ENCODE results near the gene RBM12. TPM values are rescaled to one million over a fixed set of nuclear protein-coding genes. Genes with fewer than 3 reads are reported as not detected.

The RBM12 gene
- total and polyA plus RNA-seq, 2 of the 4 experiments (the other 2 are of a cell fraction): 44.7 to 65.8 TPM

- Histone ChIP-seq H4K91ac (ENCODE audit: insufficient read depth, low read depth, low read length) (no peak overlapping the region), H3K4me3 (ENCODE audit: insufficient read depth, low read depth, low read length) (peak overlapping the region; percentile 35), H3K27me3 (ENCODE audit: control insufficient read depth, insufficient read depth, low read length) (no peaks in the 10 kb centered on the region), H2AK5ac (ENCODE audit: low read depth, low read length) (no peak overlapping the region), H3K79me1 (ENCODE audit: low read depth in 1 of 2, low read length in 2 of 2) (peaks cover 0 to 30% of the 10 kb centered on the region in 2 experiments; a peak in 3 of 4 replicates), H4K8ac (ENCODE audit: low read depth in 2 of 2, low read length in 2 of 2) (no peak overlapping the region), H3K4me1 (ENCODE audit: control insufficient read depth, insufficient read depth, low read length) (peaks cover 4% of the 10 kb centered on the region), H3K4me2 (ENCODE audit: low read depth, low read length) (peak overlapping the region; percentile 98), H2AK9ac (replicated peaks; ENCODE audit: low read depth, low read length, poor library complexity) (no peak overlapping the region), H4K5ac (ENCODE audit: low read depth, low read length) (no peak overlapping the region), H3K27ac (ENCODE audit: insufficient read depth, low read length) (no peak overlapping the region), H2BK20ac (ENCODE audit: low read depth, low read length) (no peak overlapping the region), H2BK15ac (ENCODE audit: low read depth, low read length) (no peak overlapping the region), H3K9me1 (ENCODE audit: insufficient read depth, low read length) (peaks cover 3% of the 10 kb centered on the region; the same call in 1 of the 2 replicates), H3K23ac (ENCODE audit: low read depth, low read length) (peak overlapping the region; percentile 90), H3K36me3 (ENCODE audit: control insufficient read depth, insufficient read depth, low read length) (no peaks in the 10 kb centered on the region), H4K20me1 (ENCODE audit: insufficient read depth, low read length) (peaks cover 69% of the 10 kb centered on the region), H3K9me3 (ENCODE audit: control insufficient read depth, insufficient read depth, low read length) (no peaks in the 10 kb centered on the region), H3K9ac (ENCODE audit: low read depth, low read length) (peak overlapping the region; percentile 96; the same call in 1 of the 2 replicates), H2BK120ac (ENCODE audit: low read depth, low read length) (no peak overlapping the region), H3K14ac (replicated peaks; ENCODE audit: low read depth, low read length) (peak overlapping the region; percentile 17; the same call in 1 of the 2 replicates), H2BK5ac (ENCODE audit: low read depth, low read length, poor library complexity, severe bottlenecking) (no peak overlapping the region), H3K4ac (ENCODE audit: low read depth, low read length) (no peak overlapping the region), H3K56ac (ENCODE audit: extremely low read depth, insufficient read depth, low read length) (no peak overlapping the region), H2AFZ (replicated peaks; ENCODE audit: low read length, poor library complexity) (no peak overlapping the region), H3K18ac (ENCODE audit: low read depth, low read length) (no peak overlapping the region)
- no TSS peak for BruUV-seq (replicated peaks)
- no CpG with 5 or more reads among the region's 2 CpGs for WGBS, 2 experiments (ENCODE audit: extremely low coverage in 2 of 2, insufficient read length in 1 of 2)
- no peak for ATAC-seq (ENCODE audit: low read depth)
- ChIA-PET POLR2A (ENCODE audit: unreplicated experiment) (no interaction called here), CTCF (no interaction called here)
- no peak for DNase-seq
- no peak for TF ChIP-seq CEBPB (IDR thresholded peaks at IDR 0.05; ENCODE audit: low read depth, low read length)
- TF ChIP-seq NFE2L2 (IDR thresholded peaks at IDR 0.05; ENCODE audit: low read depth, low read length): no peak
- TF ChIP-seq USF2 (IDR thresholded peaks at IDR 0.05; ENCODE audit: low read depth, low read length): no peak
- TF ChIP-seq MAZ (IDR thresholded peaks at IDR 0.05; ENCODE audit: borderline replicate concordance, low read depth, low read length): no peak
- no peak for TF ChIP-seq BHLHE40 (IDR thresholded peaks at IDR 0.05; ENCODE audit: low read depth, low read length)
- TF ChIP-seq MAFK (IDR thresholded peaks at IDR 0.05; ENCODE audit: low read depth, low read length): no peak
- TF ChIP-seq SMC3 (IDR thresholded peaks at IDR 0.05; ENCODE audit: low read depth, low read length): no peak
- TF ChIP-seq RAD21 (IDR thresholded peaks at IDR 0.05; ENCODE audit: low read length): no peak
- TF ChIP-seq RFX5 (IDR thresholded peaks at IDR 0.05; ENCODE audit: low read depth, low read length): no peak
- TF ChIP-seq CHD1 (IDR thresholded peaks at IDR 0.05; ENCODE audit: low read depth, low read length): no peak
- no peak for TF ChIP-seq CTCF (conservative IDR thresholded peaks at IDR 0.05; ENCODE audit: low read depth, low read length)
- no peak for TF ChIP-seq FOS (IDR thresholded peaks at IDR 0.05; ENCODE audit: low read depth, low read length)
- intact Hi-C loops (cut with micrococcal nuclease) (loop anchor here (5.0 to 10.0 kb wide), 2 partner anchors 98 to 150 kb away; no protein-coding TSS in a partner anchor), in situ Hi-C loops (cut with MboI; ENCODE audit: low sequenced_read_pairs) (no loop called here), dilution Hi-C loops (cut with HindIII; ENCODE audit: low sequenced_read_pairs, unreplicated experiment) (no loop called here)
These were observed 2.1 kb downstream of the RBM12 start for GRCh38 chr20:35662551-35662950.

All from IMR-90 (cell line).